HUES64 (cell line): ENCODE results near the gene TRIM72.
"Not testable (repeated sequence)": the region's sequence is repeated elsewhere in the genome, so short reads cannot be mapped to it uniquely, and the experiment has no call there.

Experiments used
- H3K27ac ChIP-seq: 2 replicates; pipeline ENCODE4 v1.7.0; 2013; ENCODE audit warnings: low read depth, low read length, inconsistent platforms
- H3K27me3 ChIP-seq: 2 replicates; pipeline ENCODE4 v1.6.1; 2013; ENCODE audit warnings: mild to moderate bottlenecking, low read length; ENCODE audit not compliant: insufficient read depth
- H3K36me3 ChIP-seq: 2 replicates; pipeline ENCODE4 v1.6.1; 2013; ENCODE audit warnings: mild to moderate bottlenecking, low read length; ENCODE audit not compliant: insufficient read depth
- H3K4me1 ChIP-seq: 2 replicates; pipeline ENCODE4 v1.6.1; 2013; ENCODE audit warnings: mild to moderate bottlenecking, low read length, moderate library complexity; ENCODE audit not compliant: insufficient read depth
- H3K4me3 ChIP-seq: 2 replicates; pipeline ENCODE4 v1.5.1; 2013; ENCODE audit warnings: mild to moderate bottlenecking, low read length, moderate library complexity
- H3K9ac ChIP-seq: 2 replicates; pipeline ENCODE4 v1.6.1; 2013; ENCODE audit warnings: mild to moderate bottlenecking, low read depth, low read length
- H3K9me3 ChIP-seq: 2 replicates; pipeline ENCODE4 v1.6.1; 2013; ENCODE audit warnings: low read depth, low read length; ENCODE audit not compliant: insufficient read depth
- WGBS: fragments of 150-250, 120-280 bp; methylation state at CpG from one replicate; pipeline ENCODE4 v1.1.7; 2013; ENCODE audit warnings: missing lambda C conversion rate; 5-methylcytosine and 5-hydroxymethylcytosine counted together

The TRIM72 gene

GRCh38 chr16:31267332-31268032 is 53.6 kb downstream of the TRIM72 start:
- Histone ChIP-seq H3K27me3 (no peaks in the 10 kb centered on the region), H3K36me3 (no peaks in the 10 kb centered on the region), H3K9me3 (no peaks in the 10 kb centered on the region), H3K27ac (no peak overlapping the region), H3K4me3 (no peak overlapping the region), H3K9ac (no peak overlapping the region), H3K4me1 (peaks cover 10% of the 10 kb centered on the region; the same call in 1 of the 2 replicates)
- 66% methylated on average over 8 of the region's 8 CpGs for WGBS

DNA sequence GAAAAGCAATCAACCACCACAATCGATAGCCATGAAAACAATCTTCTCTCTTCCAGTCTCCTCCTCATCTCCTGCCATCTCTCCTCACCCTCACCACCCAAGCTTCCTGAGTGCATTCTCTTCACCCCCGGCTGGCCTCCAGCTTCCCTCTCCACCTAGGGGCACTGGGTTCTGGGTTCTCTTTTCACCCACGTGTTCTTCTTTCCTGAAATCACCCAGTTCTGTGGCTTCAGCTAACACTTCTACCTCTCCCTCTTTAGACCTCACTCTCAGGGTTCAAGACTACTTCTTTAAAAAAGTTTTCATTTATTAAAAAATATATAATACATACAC is 54.1 kb downstream of the TRIM72 start:
- H3K4me3 ChIP-seq: no peak overlapping the region
- H3K36me3 ChIP-seq: no peaks in the 10 kb centered on the region
- no peak overlapping the region for H3K27ac ChIP-seq
- 75% methylated on average over 3 of the region's 3 CpGs for WGBS
- no peaks in the 10 kb centered on the region for H3K9me3 ChIP-seq
- H3K27me3 ChIP-seq: no peaks in the 10 kb centered on the region
- H3K9ac ChIP-seq: no peak overlapping the region
- H3K4me1 ChIP-seq: peaks cover 10% of the 10 kb centered on the region; the same call in 1 of the 2 replicates

DNA sequence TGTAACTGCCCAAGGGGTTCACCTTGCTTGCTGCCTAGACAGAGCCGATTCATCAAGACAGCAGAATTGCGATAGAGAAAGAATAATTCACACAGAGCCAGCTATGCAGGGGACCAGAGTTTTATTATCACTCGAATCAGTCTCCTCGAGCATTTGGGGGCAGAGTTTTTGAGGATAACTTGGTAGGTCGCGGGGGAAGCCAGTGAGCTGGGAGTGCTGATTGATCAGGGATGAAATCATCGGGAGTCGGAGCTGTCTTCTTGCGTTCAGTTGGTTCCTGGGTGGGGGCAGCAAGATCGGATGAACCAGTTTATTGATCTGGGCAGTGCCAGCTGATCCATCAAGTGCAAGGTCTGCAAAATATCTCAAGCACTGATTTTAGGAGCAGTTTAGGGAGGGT is 55.0 kb downstream of the TRIM72 start:
- H3K4me1 ChIP-seq: peaks cover 10% of the 10 kb centered on the region; the same call in 1 of the 2 replicates
- H3K4me3 ChIP-seq: no peak overlapping the region
- no peaks in the 10 kb centered on the region for H3K36me3 ChIP-seq
- WGBS: 80% methylated on average over 10 of the region's 10 CpGs
- H3K9me3 ChIP-seq: no peaks in the 10 kb centered on the region
- no peaks in the 10 kb centered on the region for H3K27me3 ChIP-seq
- H3K9ac ChIP-seq: no peak overlapping the region
- H3K27ac ChIP-seq: no peak overlapping the region

DNA sequence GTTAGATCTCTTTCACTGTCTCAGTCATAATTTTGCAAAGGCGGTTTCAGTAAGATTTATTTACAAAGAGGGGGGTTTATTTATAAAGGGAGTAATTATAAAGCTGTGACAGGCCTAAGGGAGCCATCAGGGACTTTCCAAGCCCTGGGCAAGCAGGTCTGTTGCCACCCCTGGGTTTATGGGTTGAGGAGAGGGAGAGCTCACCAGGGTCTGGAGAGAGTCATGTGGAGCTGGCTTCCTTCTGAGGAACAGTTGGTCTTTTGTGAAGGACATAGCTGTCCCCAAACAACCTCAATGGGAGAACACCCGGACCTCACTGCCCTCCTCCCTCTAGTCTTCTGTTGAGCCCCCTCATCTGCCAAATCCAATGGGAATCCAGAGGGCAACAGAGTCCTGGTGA is 55.6 kb downstream of the TRIM72 start:
- no peaks in the 10 kb centered on the region for H3K27me3 ChIP-seq
- H3K4me1 ChIP-seq: peaks cover 10% of the 10 kb centered on the region; the same call in 1 of the 2 replicates
- H3K4me3 ChIP-seq: no peak overlapping the region
- H3K36me3 ChIP-seq: no peaks in the 10 kb centered on the region
- H3K9ac ChIP-seq: no peak overlapping the region
- 91% methylated on average over 2 of the region's 2 CpGs for WGBS
- H3K27ac ChIP-seq: no peak overlapping the region
- no peaks in the 10 kb centered on the region for H3K9me3 ChIP-seq

DNA sequence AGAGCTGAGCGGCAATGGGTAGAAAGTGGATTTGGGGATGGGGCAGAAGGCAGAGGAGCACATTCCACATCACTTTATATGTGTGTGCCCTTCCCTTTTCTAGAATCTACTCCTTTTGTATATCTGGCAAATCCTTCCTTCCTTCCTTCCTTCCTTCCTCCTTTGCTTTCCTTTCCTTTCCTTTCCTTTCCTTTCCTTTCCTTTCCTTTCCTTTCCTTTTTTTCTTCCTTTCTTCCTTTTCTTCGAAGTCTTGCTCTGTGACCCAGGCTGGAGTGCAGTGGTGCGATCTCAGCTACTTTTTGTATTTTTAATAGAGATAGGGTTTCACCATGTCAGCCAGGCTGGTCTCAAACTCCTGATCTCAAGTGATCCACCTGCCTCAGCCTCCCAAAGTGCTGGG is 56.1 kb downstream of the TRIM72 start:
- H3K4me1 ChIP-seq, H3K4me3 ChIP-seq, H3K27ac ChIP-seq, H3K27me3 ChIP-seq, H3K9me3 ChIP-seq, H3K36me3 ChIP-seq, H3K9ac ChIP-seq: not testable (repeated sequence)
- WGBS: 57% methylated on average over 3 of the region's 3 CpGs

GRCh38 chr16:31270795-31271194 is 56.9 kb downstream of the TRIM72 start:
- Histone ChIP-seq H3K4me3 (no peak overlapping the region), H3K9me3 (no peaks in the 10 kb centered on the region), H3K36me3 (no peaks in the 10 kb centered on the region), H3K27ac (no peak overlapping the region), H3K27me3 (no peaks in the 10 kb centered on the region), H3K4me1 (peaks cover 10% of the 10 kb centered on the region; the same call in 1 of the 2 replicates), H3K9ac (no peak overlapping the region)
- WGBS: 96% methylated on average over 5 of the region's 5 CpGs

DNA sequence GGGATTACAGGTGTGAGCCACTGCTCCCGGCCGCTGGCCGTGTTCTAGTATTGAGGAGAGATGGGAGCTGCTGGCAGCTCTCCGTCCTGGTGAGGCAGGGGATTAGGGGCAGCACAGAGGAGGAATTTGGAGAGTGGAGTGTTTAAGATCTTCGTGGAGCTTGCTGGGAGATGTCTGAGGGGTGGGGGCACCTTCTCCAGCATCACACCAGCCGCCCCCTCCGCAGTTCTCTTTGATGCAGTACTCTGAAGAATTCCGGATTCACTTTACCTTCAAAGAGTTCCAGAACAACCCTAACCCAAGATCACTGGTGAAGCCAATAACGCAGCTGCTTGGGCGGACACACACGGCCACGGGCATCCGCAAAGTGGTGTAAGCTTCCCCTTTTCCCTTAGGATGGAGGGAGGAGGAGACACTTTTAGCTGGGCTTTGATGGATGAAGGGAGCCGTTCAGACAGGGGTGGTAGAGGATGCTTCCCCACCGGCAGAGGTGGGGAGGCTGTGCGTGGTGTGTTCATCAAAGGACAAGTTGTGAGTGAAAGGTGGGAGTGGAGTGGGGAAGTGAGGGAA is 57.8 kb downstream of the TRIM72 start:
- Histone ChIP-seq H3K4me3 (no peak overlapping the region), H3K27ac (no peak overlapping the region), H3K36me3 (no peaks in the 10 kb centered on the region), H3K27me3 (no peaks in the 10 kb centered on the region), H3K4me1 (peaks cover 13% of the 10 kb centered on the region; the same call in 1 of the 2 replicates), H3K9me3 (no peaks in the 10 kb centered on the region), H3K9ac (no peak overlapping the region)
- 91% methylated on average over 16 of the region's 16 CpGs for WGBS

- Histone ChIP-seq H3K4me3 (no peak overlapping the region), H3K4me1 (0 out of 2 replicates have a peak, but pooled peaks cover 8% of the 10 kb centered on the region), H3K9me3 (no peaks in the 10 kb centered on the region), H3K27ac (no peak overlapping the region), H3K36me3 (no peaks in the 10 kb centered on the region), H3K27me3 (no peaks in the 10 kb centered on the region), H3K9ac (no peak overlapping the region)
- 93% methylated on average over 7 of the region's 7 CpGs for WGBS
Observed at GRCh38 chr16:31273187-31273586, 59.3 kb downstream of the TRIM72 start.

DNA sequence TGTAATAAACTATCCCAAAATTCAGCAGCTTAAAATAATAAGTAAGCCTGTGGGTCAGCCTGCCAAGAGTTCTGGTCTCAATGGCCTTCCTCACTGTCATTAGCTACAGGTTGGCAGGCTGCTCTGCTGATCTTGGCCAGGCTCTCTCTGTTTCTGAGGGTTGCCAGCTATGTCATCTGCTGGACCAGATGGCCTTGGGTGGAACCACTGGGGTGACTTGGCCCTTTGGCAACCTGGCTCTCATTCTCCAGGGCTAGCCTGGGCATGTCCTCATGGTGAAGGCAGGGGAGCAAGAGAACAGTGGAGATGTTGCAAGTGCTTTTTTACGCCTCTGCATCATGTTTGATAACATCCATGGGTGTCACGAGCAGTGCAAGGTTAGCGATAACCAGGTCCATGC is 59.8 kb downstream of the TRIM72 start:
- Histone ChIP-seq H3K9me3 (no peaks in the 10 kb centered on the region), H3K4me3 (no peak overlapping the region), H3K9ac (no peak overlapping the region), H3K27me3 (no peaks in the 10 kb centered on the region), H3K4me1 (0 out of 2 replicates have a peak, but pooled peaks cover 8% of the 10 kb centered on the region), H3K27ac (no peak overlapping the region), H3K36me3 (no peaks in the 10 kb centered on the region)
- 95% methylated on average over 3 of the region's 3 CpGs for WGBS

DNA sequence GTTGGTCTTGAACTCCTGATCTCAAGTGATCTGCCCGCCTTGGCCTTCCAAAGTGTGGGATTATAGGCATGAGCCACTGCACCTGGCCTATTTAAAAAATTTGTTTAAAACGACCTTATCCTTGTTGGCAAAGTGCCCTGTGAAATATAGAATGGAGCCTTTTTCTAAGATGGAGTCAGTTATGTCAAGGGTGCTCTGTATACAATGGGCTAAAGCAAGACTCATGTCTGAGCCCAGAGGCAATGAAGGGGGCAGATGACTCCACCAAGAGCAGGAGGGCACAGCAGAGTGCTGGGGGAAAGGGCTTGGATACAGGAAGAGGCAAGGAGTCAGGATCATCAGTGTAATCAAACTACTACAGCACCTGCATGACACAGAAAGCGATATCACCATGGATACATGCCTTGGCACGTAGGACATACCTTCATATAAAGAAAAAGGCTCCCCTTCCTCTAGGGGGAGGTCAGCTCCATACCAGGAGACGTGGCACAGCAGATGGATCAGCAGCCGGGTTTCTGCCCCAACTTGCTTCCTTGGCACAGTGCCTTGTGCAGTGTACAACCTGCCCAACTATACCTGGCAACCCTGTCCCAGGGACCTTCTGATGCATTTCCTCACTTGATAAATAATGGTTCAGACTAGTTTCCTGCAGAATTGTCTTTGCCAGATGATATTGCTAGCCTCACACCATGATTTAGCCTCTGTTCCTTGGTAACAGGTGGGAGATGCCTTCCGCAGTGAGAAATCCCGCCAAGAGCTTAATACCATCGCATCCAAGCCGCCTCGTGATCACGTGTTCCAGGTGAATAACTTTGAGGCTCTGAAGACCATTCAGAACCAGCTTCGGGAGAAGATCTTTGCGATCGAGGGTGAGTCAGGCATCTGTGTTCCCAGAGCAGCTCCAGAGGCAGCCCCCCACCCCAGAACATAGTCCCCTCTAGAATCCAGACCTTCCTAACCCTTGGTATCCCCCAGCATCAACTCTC is 61.2 kb downstream of the TRIM72 start:
- H3K9me3 ChIP-seq: no peaks in the 10 kb centered on the region
- H3K27me3 ChIP-seq: no peaks in the 10 kb centered on the region
- 0 out of 2 replicates have a peak, but pooled peaks cover 8% of the 10 kb centered on the region for H3K4me1 ChIP-seq
- no peak overlapping the region for H3K4me3 ChIP-seq
- H3K27ac ChIP-seq: no peak overlapping the region
- H3K9ac ChIP-seq: no peak overlapping the region
- WGBS: 94% methylated on average over 15 of the region's 15 CpGs
- no peaks in the 10 kb centered on the region for H3K36me3 ChIP-seq

- Histone ChIP-seq H3K4me3 (no peak overlapping the region), H3K36me3 (no peaks in the 10 kb centered on the region), H3K9ac (no peak overlapping the region), H3K27me3 (no peaks in the 10 kb centered on the region), H3K4me1 (0 out of 2 replicates have a peak, but pooled peaks cover 8% of the 10 kb centered on the region), H3K9me3 (no peaks in the 10 kb centered on the region), H3K27ac (no peak overlapping the region)
- 92% methylated on average over 4 of the region's 5 CpGs for WGBS
Observed at GRCh38 chr16:31276600-31276999, 62.7 kb downstream of the TRIM72 start.
